PC-9 (cell line): ENCODE data around the gene HOXA4.

ENCODE experiments used
- EZH2 ChIP-seq: fragments of 200-600 bp; sonication (generic); IDR thresholded peaks from 2 replicates; pipeline ENCODE4 v1.8.0; 2017; ENCODE audit warnings: antibody characterized with exemption, low read depth
- TF ChIP-seq, protein P1 (sequence below): fragments of 200-600 bp; sonication (generic); conservative IDR thresholded peaks from 2 replicates; pipeline ENCODE4 v1.6.1; 2017; ENCODE audit warnings: mixed run types, antibody characterized with exemption, mild to moderate bottlenecking, moderate library complexity

DNA sequence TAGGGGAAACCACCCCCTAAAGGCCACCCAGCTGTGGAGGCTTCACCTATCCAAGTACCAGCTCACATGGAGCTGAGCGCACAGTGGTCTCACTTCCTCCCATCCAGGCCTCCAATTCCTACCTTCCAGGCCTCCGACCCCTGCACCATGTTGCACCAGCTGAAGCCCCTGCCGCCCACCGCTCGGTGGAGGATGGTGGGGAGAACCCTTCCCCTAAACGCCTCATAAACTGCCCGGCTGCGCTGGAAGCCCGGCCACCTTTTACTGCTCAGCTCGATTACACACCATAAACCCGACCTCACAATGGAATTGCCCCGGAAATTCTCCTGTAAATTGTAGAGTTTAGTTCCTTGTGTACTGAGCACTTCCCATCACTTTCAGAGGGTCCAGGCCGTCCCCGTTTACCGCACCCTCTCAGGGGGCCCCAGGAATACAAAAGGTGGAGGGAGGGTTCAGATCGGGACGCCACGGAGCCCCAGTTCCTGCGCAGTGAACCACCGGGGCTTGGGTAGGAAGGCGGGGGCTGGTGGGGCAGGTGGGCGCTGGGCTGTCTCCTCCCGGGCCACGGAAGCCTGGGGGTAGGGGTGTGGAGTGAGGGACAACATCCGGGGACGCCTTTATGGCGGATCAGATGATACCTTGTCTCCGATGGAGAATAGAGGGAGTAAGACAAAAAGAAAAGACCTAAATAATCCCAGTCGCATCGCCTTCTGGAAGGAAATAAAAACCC, 27.3 kb upstream of the HOXA4 start:
- TF ChIP-seq, protein P1, sequence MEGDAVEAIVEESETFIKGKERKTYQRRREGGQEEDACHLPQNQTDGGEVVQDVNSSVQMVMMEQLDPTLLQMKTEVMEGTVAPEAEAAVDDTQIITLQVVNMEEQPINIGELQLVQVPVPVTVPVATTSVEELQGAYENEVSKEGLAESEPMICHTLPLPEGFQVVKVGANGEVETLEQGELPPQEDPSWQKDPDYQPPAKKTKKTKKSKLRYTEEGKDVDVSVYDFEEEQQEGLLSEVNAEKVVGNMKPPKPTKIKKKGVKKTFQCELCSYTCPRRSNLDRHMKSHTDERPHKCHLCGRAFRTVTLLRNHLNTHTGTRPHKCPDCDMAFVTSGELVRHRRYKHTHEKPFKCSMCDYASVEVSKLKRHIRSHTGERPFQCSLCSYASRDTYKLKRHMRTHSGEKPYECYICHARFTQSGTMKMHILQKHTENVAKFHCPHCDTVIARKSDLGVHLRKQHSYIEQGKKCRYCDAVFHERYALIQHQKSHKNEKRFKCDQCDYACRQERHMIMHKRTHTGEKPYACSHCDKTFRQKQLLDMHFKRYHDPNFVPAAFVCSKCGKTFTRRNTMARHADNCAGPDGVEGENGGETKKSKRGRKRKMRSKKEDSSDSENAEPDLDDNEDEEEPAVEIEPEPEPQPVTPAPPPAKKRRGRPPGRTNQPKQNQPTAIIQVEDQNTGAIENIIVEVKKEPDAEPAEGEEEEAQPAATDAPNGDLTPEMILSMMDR, result no peak
- no peak for TF ChIP-seq EZH2
